H1 (cell line): ENCODE results near the gene IL31RA. TPM values are rescaled to one million over a fixed set of nuclear protein-coding genes. Genes with fewer than 3 reads are reported as not detected.
A peak's percentile ranks its signal among the peaks of the same experiment; 100 is the strongest.

ENCODE experiments used
- CTCF ChIA-PET: fragments of 300-600 bp; sonication (Branson Sonifier 250); formaldehyde crosslinking; loops from one replicate; lab custom pipeline; 2021; ENCODE audit not compliant: partially characterized antibody; lab: Charles Lee
- POLR2A ChIA-PET: fragments of 300-600 bp; sonication (Branson Sonifier 250); formaldehyde crosslinking; loops from one replicate; lab custom pipeline; 2021; ENCODE audit warnings: inconsistent platforms; ENCODE audit not compliant: partially characterized antibody; lab: Charles Lee
- DNase-seq, 2 experiments: peaks; one replicate each; pipeline versions ENCODE4 v3.0.0 to v3.0.0-alpha.2; 2010 to 2022; ENCODE audit warnings: low spot score in 2 of 2, low read depth in 1 of 2, mixed read lengths in 1 of 2
- FAIRE-seq: peaks from 2 replicates; lab custom pipeline; 2011; peaks lifted over from hg19 to GRCh38; lab: Jason Lieb, UNC
- H2AFZ ChIP-seq: 2 replicates; pipeline ENCODE4 v1.8.1; 2012; ENCODE audit warnings: low read length, inconsistent platforms
- H2AK5ac ChIP-seq: 2 replicates; pipeline ENCODE4 v1.6.1; 2013; ENCODE audit warnings: low read depth, low read length
- H2BK120ac ChIP-seq: replicated peaks from 2 replicates; pipeline ENCODE3; 2013; ENCODE audit warnings: low read depth, low read length, inconsistent platforms
- H2BK12ac ChIP-seq: 2 replicates; pipeline ENCODE4 v1.6.1; 2013; ENCODE audit warnings: low read depth, low read length
- H2BK15ac ChIP-seq: 2 replicates; pipeline ENCODE4 v1.6.1; 2013; ENCODE audit warnings: low read length
- H2BK20ac ChIP-seq: 2 replicates; pipeline ENCODE4 v1.6.1; 2013; ENCODE audit warnings: low read length
- H2BK5ac ChIP-seq: 2 replicates; pipeline ENCODE4 v1.6.1; 2013; ENCODE audit warnings: low read depth, low read length
- H3K14ac ChIP-seq: 2 replicates; pipeline ENCODE4 v1.6.1; 2013; ENCODE audit warnings: inconsistent platforms; ENCODE audit not compliant: insufficient read length
- H3K18ac ChIP-seq: 2 replicates; pipeline ENCODE4 v1.6.1; 2013; ENCODE audit warnings: low read length; ENCODE audit errors: extremely low read depth
- H3K23ac ChIP-seq: 2 replicates; pipeline ENCODE4 v1.6.1; 2013; ENCODE audit warnings: inconsistent platforms; ENCODE audit not compliant: insufficient read length
- H3K23me2 ChIP-seq: 2 replicates; pipeline ENCODE4 v1.6.1; 2013; ENCODE audit warnings: low read depth, low read length
- H3K27ac ChIP-seq: 2 replicates; pipeline ENCODE4 v1.6.1; 2011; ENCODE audit warnings: low read depth, low read length, inconsistent platforms
- H3K27me3 ChIP-seq, 4 experiments: replicated peaks in 1 of 4; 1 replicate in 1 of 4; 2 replicates in 3 of 4; pipeline versions ENCODE4 v1.6.1 to v1.8.1; 2011 to 2013; ENCODE audit warnings: low read length in 3 of 4, mild to moderate bottlenecking in 3 of 4, inconsistent platforms in 2 of 4, mixed read lengths in 2 of 4, moderate library complexity in 1 of 4; ENCODE audit not compliant: control insufficient read depth in 3 of 4, insufficient read depth in 3 of 4; ENCODE audit errors: extremely low read depth in 1 of 4
- H3K36me3 ChIP-seq, 4 experiments: 2 replicates each; pipeline versions ENCODE4 v1.6.1 to v1.8.1; 2011 to 2013; ENCODE audit warnings: mild to moderate bottlenecking in 4 of 4, low read length in 3 of 4, moderate library complexity in 2 of 4, control low read depth in 1 of 4, inconsistent platforms in 1 of 4; ENCODE audit not compliant: insufficient read depth in 4 of 4, control insufficient read depth in 2 of 4
- H3K4ac ChIP-seq: replicated peaks from 2 replicates; pipeline ENCODE3; 2013; ENCODE audit warnings: low read length, low read depth, mixed read lengths, inconsistent platforms; ENCODE audit not compliant: insufficient read length
- H3K4me1 ChIP-seq, 4 experiments: replicated peaks in 1 of 4; 1 replicate in 1 of 4; 2 replicates in 3 of 4; pipeline versions ENCODE4 v1.6.1 to v1.8.1; 2011 to 2013; ENCODE audit warnings: low read length in 3 of 4, inconsistent platforms in 2 of 4, mixed read lengths in 1 of 4; ENCODE audit not compliant: insufficient read depth in 4 of 4, control insufficient read depth in 3 of 4
- H3K4me2 ChIP-seq, 2 experiments: 2 replicates each; pipeline versions ENCODE4 v1.6.1 to v1.8.1; 2011 to 2013; ENCODE audit warnings: low read depth in 2 of 2, low read length in 2 of 2, control low read depth in 1 of 2, inconsistent platforms in 1 of 2, mild to moderate bottlenecking in 1 of 2; ENCODE audit not compliant: insufficient read depth in 1 of 2
- H3K4me3 ChIP-seq, 4 experiments: fragments of 200-600, 300-600 bp in 1 of 4; sonication (generic), shearing (Covaris generic), sonication (Bioruptor Twin) in 1 of 4; 2 replicates each; pipeline versions ENCODE4 v1.5.1 to v1.8.1; 2011 to 2016; ENCODE audit warnings: low read length in 4 of 4, low read depth in 3 of 4, control low read depth in 2 of 4, inconsistent platforms in 2 of 4, mild to moderate bottlenecking in 2 of 4, mixed read lengths in 1 of 4, moderate library complexity in 1 of 4; ENCODE audit not compliant: insufficient read depth in 2 of 4; ENCODE audit errors: extremely low read depth in 1 of 4
- H3K56ac ChIP-seq: replicated peaks from 2 replicates; pipeline ENCODE3; 2013; ENCODE audit warnings: low read depth, mild to moderate bottlenecking, mixed read lengths, low read length, inconsistent platforms; ENCODE audit not compliant: insufficient read length
- H3K79me1 ChIP-seq: 2 replicates; pipeline ENCODE4 v1.6.1; 2013; ENCODE audit warnings: low read depth, low read length, control low read depth
- H3K79me2 ChIP-seq, 2 experiments: 2 replicates each; pipeline versions ENCODE4 v1.6.1 to v1.8.1; 2012 to 2013; ENCODE audit warnings: low read length in 2 of 2, mild to moderate bottlenecking in 2 of 2, inconsistent platforms in 1 of 2; ENCODE audit not compliant: insufficient read depth in 2 of 2, control insufficient read depth in 1 of 2
- H3K9ac ChIP-seq, 4 experiments: replicated peaks in 1 of 4; 1 replicate in 1 of 4; 2 replicates in 3 of 4; pipeline versions ENCODE4 v1.6.1 to v1.8.1; 2011 to 2013; ENCODE audit warnings: low read depth in 3 of 4, low read length in 3 of 4, control low read depth in 2 of 4, mild to moderate bottlenecking in 2 of 4, moderate library complexity in 2 of 4, inconsistent platforms in 1 of 4; ENCODE audit errors: extremely low read depth in 1 of 4
- H3K9me3 ChIP-seq, 2 experiments: 2 replicates each; pipeline versions ENCODE4 v1.6.1 to v1.8.1; 2012 to 2013; ENCODE audit warnings: mild to moderate bottlenecking in 2 of 2, moderate library complexity in 2 of 2, control low read depth in 1 of 2, inconsistent platforms in 1 of 2, low read depth in 1 of 2, low read length in 1 of 2, mixed read lengths in 1 of 2; ENCODE audit not compliant: insufficient read depth in 2 of 2
- H4K20me1 ChIP-seq, 2 experiments: replicated peaks in 1 of 2; 2 replicates each; pipeline versions ENCODE3 to v1.8.1; 2011 to 2013; ENCODE audit warnings: inconsistent platforms in 2 of 2, low read length in 2 of 2, mild to moderate bottlenecking in 1 of 2; ENCODE audit not compliant: insufficient read depth in 2 of 2, control insufficient read depth in 1 of 2
- H4K5ac ChIP-seq: 2 replicates; pipeline ENCODE4 v1.6.1; 2013; ENCODE audit warnings: low read length, low read depth, mixed read lengths, inconsistent platforms; ENCODE audit not compliant: insufficient read length
- H4K8ac ChIP-seq: 2 replicates; pipeline ENCODE4 v1.8.0; 2013; ENCODE audit warnings: mild to moderate bottlenecking, moderate library complexity, low read length, inconsistent platforms; ENCODE audit not compliant: insufficient read depth; ENCODE audit errors: extremely low read depth
- H4K91ac ChIP-seq: replicated peaks from 2 replicates; pipeline ENCODE3; 2013; ENCODE audit warnings: low read length, mixed read lengths, inconsistent platforms; ENCODE audit not compliant: insufficient read length
- BCL11A ChIP-seq, 2 experiments: IDR thresholded peaks; one replicate each; pipeline ENCODE4 v1.6.1; 2011; ENCODE audit warnings: low read depth in 2 of 2, low read length in 2 of 2, mild to moderate bottlenecking in 2 of 2
- CBX5 ChIP-seq: fragments of 300-800, 300-1000 bp; sonication (generic); IDR thresholded peaks from 2 replicates; pipeline ENCODE4 v1.7.1; 2016; ENCODE audit warnings: antibody characterized with exemption, low read length, low read depth
- CREB1 ChIP-seq: IDR thresholded peaks from 2 replicates; pipeline ENCODE4 v1.6.1; 2012; ENCODE audit warnings: inconsistent platforms
- CTBP2 ChIP-seq: IDR thresholded peaks from 2 replicates; pipeline ENCODE4 v1.7.0; 2011; ENCODE audit warnings: borderline replicate concordance, mild to moderate bottlenecking, moderate library complexity, mixed read lengths, low read length; ENCODE audit not compliant: insufficient read depth, insufficient read length
- EGR1 ChIP-seq: IDR thresholded peaks from 2 replicates; pipeline ENCODE4 v1.6.1; 2011; ENCODE audit warnings: low read depth, low read length, borderline replicate concordance
- HDAC2 ChIP-seq, 2 experiments: fragments of 300-600 bp in 1 of 2; sonication (generic) in 1 of 2; IDR thresholded peaks; 2 replicates each; pipeline ENCODE4 v1.6.1; 2011 to 2012; ENCODE audit warnings: low read depth in 2 of 2, low read length in 2 of 2, mild to moderate bottlenecking in 2 of 2, moderate library complexity in 2 of 2, borderline replicate concordance in 1 of 2, inconsistent platforms in 1 of 2
- KDM4A ChIP-seq: IDR thresholded peaks from one replicate; pipeline ENCODE4 v1.7.1; 2012; ENCODE audit warnings: low read depth, mild to moderate bottlenecking, moderate library complexity, low read length, inconsistent platforms; ENCODE audit not compliant: severe bottlenecking
- POLR2A ChIP-seq, 2 experiments: IDR thresholded peaks; 1 replicate in 1 of 2; 2 replicates in 1 of 2; pipeline ENCODE4 v1.6.1; 2011; ENCODE audit warnings: low read depth in 2 of 2, low read length in 2 of 2, mild to moderate bottlenecking in 2 of 2; ENCODE audit errors: control extremely low read depth in 1 of 2
- RFX5 ChIP-seq: IDR thresholded peaks from 2 replicates; pipeline ENCODE4 v1.6.1; 2011; ENCODE audit warnings: low read depth, low read length, improper control_type of control experiment, borderline replicate concordance
- RXRA ChIP-seq: IDR thresholded peaks from 2 replicates; pipeline ENCODE4 v1.6.1; 2011; ENCODE audit warnings: low read depth, mild to moderate bottlenecking, low read length, moderate library complexity; ENCODE audit not compliant: insufficient read depth
- WGBS, 2 experiments: shearing (Covaris generic) in 1 of 2; methylation state at CpG; one replicate each; pipeline versions ENCODE4 v1.1.6 to v1.1.7; 2013 to 2015; ENCODE audit warnings: low lambda C conversion rate in 2 of 2, mixed read lengths in 2 of 2, inconsistent platforms in 1 of 2, low coverage in 1 of 2, missing lambda C conversion rate in 1 of 2; ENCODE audit not compliant: insufficient replicate concordance in 2 of 2, insufficient coverage in 1 of 2, insufficient read length in 1 of 2; ENCODE audit errors: extremely low coverage in 1 of 2, missing lambda C conversion rate in 1 of 2; 5-methylcytosine and 5-hydroxymethylcytosine counted together
- polyA plus RNA-seq, 7 experiments: library from polyadenylated mRNA; depleted of rRNA in 3 of 7; stranded (reverse) in 5 of 7; unstranded in 2 of 7; fragments of >200 nt in 5 of 7; fragments of 200-250 nt in 2 of 7; gene quantifications; 1 replicate in 5 of 7; 2 replicates in 1 of 7; 4 replicates in 1 of 7; pipeline versions ENCODE4 v1.2.1 to v1.2.3, GENCODE V29; 2011 to 2013; ENCODE audit warnings: missing spikeins in 2 of 7, mixed read lengths in 2 of 7
- total RNA-seq: library from RNA; stranded (reverse); fragmentation: NEBNext Ultra II Directional; extraction: Animal tissue kit (Norgen Biotek cat#: 25700); gene quantifications from 2 replicates; pipeline ENCODE4 v1.2.1, GENCODE V29; 2021
- TF ChIP-seq, protein P1 (sequence below): IDR thresholded peaks from 2 replicates; pipeline ENCODE4 v1.6.1; 2011; ENCODE audit warnings: low read length, improper control_type of control experiment

The IL31RA gene
- total and polyA plus RNA-seq, 2 of the 8 experiments (the other 6 are each of a cell fraction or from before 2014, with no cell fraction given): not detected

DNA sequence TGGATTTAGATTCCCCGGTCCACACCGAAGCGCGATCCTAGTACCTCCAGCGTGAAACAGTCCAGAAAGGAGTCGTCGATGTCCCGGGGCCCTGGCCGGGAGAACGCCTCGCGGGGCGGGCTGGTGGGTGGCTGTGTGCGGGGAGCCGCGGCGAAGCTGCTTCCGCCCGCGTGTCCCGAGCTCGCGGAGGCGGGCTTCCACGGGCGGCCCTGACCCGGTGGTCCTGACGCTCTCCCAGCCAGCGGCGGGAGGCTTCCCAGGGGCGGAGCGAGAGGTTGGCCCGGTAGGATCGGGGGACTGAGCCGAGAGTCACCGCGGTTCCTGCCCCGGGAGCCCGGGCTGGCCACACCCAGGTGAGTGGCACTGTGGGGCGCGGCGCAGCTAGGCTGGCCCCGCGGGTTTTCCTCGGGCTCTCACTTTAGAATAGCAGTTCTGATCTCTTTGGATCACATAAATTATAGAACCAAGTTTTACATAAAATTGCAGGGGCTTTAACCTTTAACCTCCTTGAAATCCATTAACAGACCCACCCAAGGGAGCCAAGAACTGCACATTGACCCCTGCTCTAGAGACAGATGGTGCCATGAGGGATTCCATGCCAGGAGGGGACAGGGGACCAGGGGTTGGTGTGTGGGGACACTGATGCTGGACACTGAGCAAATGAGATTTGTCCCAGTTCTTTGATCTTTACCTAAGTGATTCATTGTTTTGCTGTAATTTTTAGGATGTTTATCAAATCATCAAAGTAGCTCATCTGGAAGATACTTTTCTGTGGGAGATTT, 29.2 kb upstream of the IL31RA start:
- peak overlapping the region; percentile 42 for H2AFZ ChIP-seq
- no peak overlapping the region for H3K14ac ChIP-seq
- H3K56ac ChIP-seq: no peak overlapping the region
- DNase-seq: peak in 1 of 2 experiments; percentile 52
- no peaks in the 10 kb centered on the region for H4K20me1 ChIP-seq
- peak overlapping the region; percentile 48 to 64 for H3K4me2 ChIP-seq
- H2BK5ac ChIP-seq: no peak overlapping the region
- H3K9ac ChIP-seq: peak overlapping the region in 1 of 4 experiments; percentile 6; a peak in 2 of 7 replicates
- POLR2A ChIA-PET: no interaction called here
- no peak for FAIRE-seq
- CTCF ChIA-PET: no interaction called here
- no peaks in the 10 kb centered on the region for H3K9me3 ChIP-seq
- no peak overlapping the region for H4K5ac ChIP-seq
- H3K27ac ChIP-seq: no peak overlapping the region
- H2BK20ac ChIP-seq: no peak overlapping the region
- H3K23me2 ChIP-seq: peaks cover 4% of the 10 kb centered on the region; the same call in 1 of the 2 replicates
- H2BK15ac ChIP-seq: no peak overlapping the region
- H2BK12ac ChIP-seq: no peak overlapping the region
- H3K79me2 ChIP-seq: no peaks in the 10 kb centered on the region
- peaks cover 0 to 4% (median 0%) of the 10 kb centered on the region in 4 experiments; a peak in 1 of 7 replicates for H3K4me1 ChIP-seq
- no peaks in the 10 kb centered on the region for H3K36me3 ChIP-seq
- peaks cover 0 to 2% (median 0%) of the 10 kb centered on the region in 4 experiments; a peak in 1 of 7 replicates for H3K27me3 ChIP-seq
- no peak overlapping the region for H3K4ac ChIP-seq
- H3K23ac ChIP-seq: no peak overlapping the region
- 53% methylated on average over 32 of the region's 45 CpGs; no CpG with 5 or more reads in 1 of the 2 experiments for WGBS, 2 experiments
- peak overlapping the region; percentile 48; the same call in 1 of the 2 replicates for H4K8ac ChIP-seq
- no peak overlapping the region for H2AK5ac ChIP-seq
- no peak overlapping the region for H3K18ac ChIP-seq
- H3K4me3 ChIP-seq: peak overlapping the region; percentile 16 to 59 (median 37)
- H2BK120ac ChIP-seq: no peak overlapping the region
- H3K79me1 ChIP-seq: no peaks in the 10 kb centered on the region
- no peak overlapping the region for H4K91ac ChIP-seq
- peak; percentile 87 for TF ChIP-seq KDM4A
- TF ChIP-seq POLR2A (IDR thresholded peaks at IDR 0.05; ENCODE audit: control extremely low read depth in 1 of 2, low read depth in 2 of 2, low read length in 2 of 2): no peak
- no peak for TF ChIP-seq BCL11A (IDR thresholded peaks at IDR 0.05; ENCODE audit: low read depth in 2 of 2, low read length in 2 of 2)
- TF ChIP-seq EGR1: no peak
- TF ChIP-seq CTBP2: no peak
- TF ChIP-seq CREB1: no peak
- TF ChIP-seq, protein P1, sequence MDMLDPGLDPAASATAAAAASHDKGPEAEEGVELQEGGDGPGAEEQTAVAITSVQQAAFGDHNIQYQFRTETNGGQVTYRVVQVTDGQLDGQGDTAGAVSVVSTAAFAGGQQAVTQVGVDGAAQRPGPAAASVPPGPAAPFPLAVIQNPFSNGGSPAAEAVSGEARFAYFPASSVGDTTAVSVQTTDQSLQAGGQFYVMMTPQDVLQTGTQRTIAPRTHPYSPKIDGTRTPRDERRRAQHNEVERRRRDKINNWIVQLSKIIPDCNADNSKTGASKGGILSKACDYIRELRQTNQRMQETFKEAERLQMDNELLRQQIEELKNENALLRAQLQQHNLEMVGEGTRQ: no peak
- TF ChIP-seq RFX5: no peak
- TF ChIP-seq RXRA: no peak
- no peak for TF ChIP-seq HDAC2 (IDR thresholded peaks at IDR 0.05; ENCODE audit: borderline replicate concordance in 1 of 2, low read depth in 2 of 2, low read length in 2 of 2)
- no peak for TF ChIP-seq CBX5
